B cell (primary cell): ENCODE data around the gene MAG.

Experiments used
- CTCF ChIP-seq: fragments of 200-600 bp; IDR thresholded peaks from one replicate; pipeline ENCODE4 v1.8.0; 2022; ENCODE audit warnings: antibody characterized with exemption, mild to moderate bottlenecking
- EZH2 ChIP-seq: IDR thresholded peaks from 2 replicates; pipeline ENCODE4 v1.6.1; 2012; ENCODE audit warnings: borderline replicate concordance, low read depth, mild to moderate bottlenecking, moderate library complexity, low read length; ENCODE audit not compliant: insufficient read depth, poor library complexity, severe bottlenecking

- TF ChIP-seq CTCF = no peak
- TF ChIP-seq EZH2 = no peak
Measured at GRCh38 chr19:35249146-35249847, 42.7 kb upstream of the MAG start.
